ENCODE data around the gene DTX3L. TPM values are rescaled to one million over a fixed set of nuclear protein-coding genes. Genes with fewer than 3 reads are reported as not detected.

DTX3L gene
- total and polyA plus RNA-seq, 2 experiments from 2014 or later = 1.8 to 6.8 TPM

- no peak for DNase-seq (ENCODE audit: low spot score)
- H3K36me3 Mint-ChIP-seq (ENCODE audit: low read depth) = peaks cover 20% of the 10 kb centered on the region
- TF ChIP-seq JUNB (IDR thresholded peaks at IDR 0.05; ENCODE audit: unreplicated experiment) (no peak), ZNF462 (CRISPR knock-in tag; IDR thresholded peaks at IDR 0.05) (no peak), ETS1 (IDR thresholded peaks at IDR 0.05) (no peak)
- Histone ChIP-seq H4K20me1 (replicated peaks; ENCODE audit: insufficient read depth) (no peaks in the 10 kb centered on the region), H3K4me3 (no peak overlapping the region), H3K36me3 (ENCODE audit: insufficient read depth) (no peaks in the 10 kb centered on the region), H3K4me1 (ENCODE audit: insufficient read depth) (peaks cover 4% of the 10 kb centered on the region; the same call in 1 of the 2 replicates), H2AFZ (no peak overlapping the region), H3K27ac (ENCODE audit: low read depth) (no peak overlapping the region), H3K4me2 (no peak overlapping the region), H3K9me2 (ENCODE audit: insufficient read depth) (peaks cover 2% of the 10 kb centered on the region; the same call in 1 of the 2 replicates), H3K79me2 (replicated peaks; ENCODE audit: insufficient read depth) (no peaks in the 10 kb centered on the region), H3K27me3 (ENCODE audit: insufficient read depth) (peaks cover 25% of the 10 kb centered on the region), H3F3A (replicated peaks; ENCODE audit: low read depth) (no peaks in the 10 kb centered on the region)
- peaks cover 7% of the 10 kb centered on the region for H3K27me3 Mint-ChIP-seq (ENCODE audit: insufficient read depth, low read depth, poor library complexity)
- peaks cover 31% of the 10 kb centered on the region for H3K9me3 Mint-ChIP-seq
- no peak for ATAC-seq
- peaks cover 17% of the 10 kb centered on the region; the same call in 2 of the 3 replicates for H3K4me1 Mint-ChIP-seq
- no peak overlapping the region for H3K4me3 Mint-ChIP-seq
- H3K27ac Mint-ChIP-seq = no peak overlapping the region
These were observed 16.3 kb downstream of the DTX3L start for GRCh38 chr3:122580470-122580869.

- Mint-ChIP-seq H3K4me3 (no peak overlapping the region), H3K27me3 (ENCODE audit: insufficient read depth, low read depth, poor library complexity) (peaks cover 7% of the 10 kb centered on the region)
- ATAC-seq = no peak
- no peak for TF ChIP-seq CTCF (conservative IDR thresholded peaks at IDR 0.05; ENCODE audit: low read depth in 2 of 2)
- no peak for TF ChIP-seq STAT1 (IDR thresholded peaks at IDR 0.05; ENCODE audit: unreplicated experiment)
- TF ChIP-seq NANOG (IDR thresholded peaks at IDR 0.05; ENCODE audit: borderline replicate concordance) = no peak
- TF ChIP-seq ZNF114 (CRISPR knock-in tag; IDR thresholded peaks at IDR 0.05) = no peak
- no peak for TF ChIP-seq REST (IDR thresholded peaks at IDR 0.05; ENCODE audit: unreplicated experiment)
These were observed 17.5 kb downstream of the DTX3L start for GRCh38 chr3:122581622-122582021.

More at GRCh38 chr3:122581622-122582021, 17.5 kb downstream of the DTX3L start:
- Histone ChIP-seq H3K27me3 (ENCODE audit: insufficient read depth) (peaks cover 21% of the 10 kb centered on the region), H3K36me3 (ENCODE audit: insufficient read depth) (no peaks in the 10 kb centered on the region), H3K79me2 (replicated peaks; ENCODE audit: insufficient read depth) (no peaks in the 10 kb centered on the region), H4K20me1 (replicated peaks; ENCODE audit: insufficient read depth) (no peaks in the 10 kb centered on the region), H3K4me2 (no peak overlapping the region), H3K27ac (ENCODE audit: low read depth) (no peak overlapping the region), H3K4me3 (no peak overlapping the region), H3K9me2 (ENCODE audit: insufficient read depth) (peaks cover 2% of the 10 kb centered on the region; the same call in 1 of the 2 replicates), H3K4me1 (ENCODE audit: insufficient read depth) (peaks cover under 1% of the 10 kb centered on the region; the same call in 1 of the 2 replicates), H2AFZ (no peak overlapping the region), H3F3A (replicated peaks; ENCODE audit: low read depth) (no peaks in the 10 kb centered on the region)
- peaks cover 10% of the 10 kb centered on the region; the same call in 2 of the 3 replicates for H3K4me1 Mint-ChIP-seq
- H3K9me3 Mint-ChIP-seq = peaks cover 31% of the 10 kb centered on the region
- H3K36me3 Mint-ChIP-seq (ENCODE audit: low read depth) = peaks cover 20% of the 10 kb centered on the region
- DNase-seq (ENCODE audit: low spot score) = no peak
- no peak overlapping the region for H3K27ac Mint-ChIP-seq
